Measurements from ENCODE around the gene PRXL2C.
"Not testable (repeated sequence)": the region's sequence is repeated elsewhere in the genome, so short reads cannot be mapped to it uniquely, and the experiment has no call there.

- not testable (repeated sequence) for TF ChIP-seq TAF1, POLR2AphosphoS5 (IDR thresholded peaks at IDR 0.05; ENCODE audit: low read depth, low read length)
These were observed 40.5 kb downstream of the PRXL2C start for GRCh38 chr9:96614664-96615063.
